Calu3 (cell line): ENCODE measurements around the gene SMARCA1. TPM values are rescaled to one million over a fixed set of nuclear protein-coding genes. Genes with fewer than 3 reads are reported as not detected.

Source experiments
- Bru-seq: library from RNA; stranded (reverse); fragments of 400-500 nt; gene quantifications from one replicate; lab custom pipeline; 2021; lab: Mats Ljungman, UMichigan
- BruChase-seq, 2 experiments: library from RNA; stranded (reverse); fragments of 400-500 nt; gene quantifications; one replicate each; lab custom pipeline; 2021; lab: Mats Ljungman, UMichigan
- BruUV-seq: library from RNA; stranded (reverse); fragments of 400-500 nt; replicated peaks from 2 replicates; lab custom pipeline; 2021; lab: Mats Ljungman, UMichigan
- CTCF ChIA-PET: fragments of 300-600 bp; sonication (Branson Sonifier 250); formaldehyde crosslinking; loops from one replicate; lab custom pipeline; 2022; ENCODE audit warnings: antibody characterized with exemption; lab: Charles Lee
- DNase-seq: peaks from one replicate; pipeline ENCODE4 v3.0.0; 2022
- H3K27ac Mint-ChIP-seq: one replicate; pipeline ENCODE4 v1.8.0; 2022; ENCODE audit warnings: mixed read lengths; ENCODE audit not compliant: unreplicated experiment
- H3K27me3 Mint-ChIP-seq: one replicate; pipeline ENCODE4 v1.8.0; 2022; ENCODE audit warnings: mixed read lengths; ENCODE audit not compliant: unreplicated experiment
- H3K36me3 Mint-ChIP-seq: one replicate; pipeline ENCODE4 v1.8.0; 2022; ENCODE audit warnings: mild to moderate bottlenecking, moderate library complexity, mixed read lengths; ENCODE audit not compliant: insufficient read depth, unreplicated experiment
- H3K4me1 Mint-ChIP-seq: one replicate; pipeline ENCODE4 v1.8.0; 2022; ENCODE audit warnings: mild to moderate bottlenecking, low read depth, mixed read lengths; ENCODE audit not compliant: unreplicated experiment
- H3K4me3 Mint-ChIP-seq: one replicate; pipeline ENCODE4 v1.8.0; 2022; ENCODE audit warnings: mild to moderate bottlenecking, low read depth, moderate library complexity, mixed read lengths; ENCODE audit not compliant: unreplicated experiment
- H3K9me3 Mint-ChIP-seq: one replicate; pipeline ENCODE4 v1.8.0; 2022; ENCODE audit warnings: low read depth, mixed read lengths; ENCODE audit not compliant: unreplicated experiment
- CTCF ChIP-seq: fragments of 200-600 bp; IDR thresholded peaks from one replicate; pipeline ENCODE4 v1.8.0; 2022; ENCODE audit warnings: antibody characterized with exemption; ENCODE audit not compliant: unreplicated experiment
- intact Hi-C: fragments of 100-400 bp; cut with micrococcal nuclease; formaldehyde crosslinking; loops from one replicate; pipeline ENCODE4 v1.10.0; 2022; ENCODE audit not compliant: unreplicated experiment
- long read RNA-seq: library from polyadenylated mRNA; stranded (forward); transcript quantifications from one replicate; pipeline ENCODE4 v2.0.0, GENCODE V29; 2022
- total RNA-seq: library from RNA; stranded (reverse); gene quantifications from 2 replicates; pipeline ENCODE4 v1.2.3, GENCODE V29; 2022

The SMARCA1 gene
- 10.1 and 11.0 TPM in 2 replicates for total RNA-seq
- Bru-seq, nascent RNA: percentile 52 among the genes with signal in this experiment
- percentile 53 among the genes with signal in this experiment for BruChase-seq, experiment 1, labeled RNA remaining after a 6-hour chase
- percentile 44 among the genes with signal in this experiment for BruChase-seq, experiment 2, labeled RNA remaining after a 2-hour chase
- long read RNA-seq, full-length matches to known transcripts: 15 of 17 reads
- long read RNA-seq, partial matches to known transcripts: 0 of 17 reads
- long read RNA-seq, other reads (novel, unspliced or antisense): 2 of 17 reads

- Mint-ChIP-seq H3K27ac (peak within 1 kb of the TSS; percentile 70), H3K36me3 (peaks cover 22% of the 10 kb centered on the region), H3K27me3 (peaks cover 14% of the 10 kb centered on the region), H3K9me3 (no peaks in the 10 kb centered on the region), H3K4me1 (no peaks in the 10 kb centered on the region), H3K4me3 (peak within 1 kb of the TSS; percentile 88)
- DNase-seq: peak; percentile 2
- intact Hi-C loops: no loop called here
- CTCF ChIA-PET: no interaction called here
- no TSS peak for BruUV-seq
- no peak for TF ChIP-seq CTCF
Measured at GRCh38 chrX:129523079-129523911, at the start of gene SMARCA1. TSS of gene SMARCA1 (minus strand) at chrX:129523490. CDS start at chrX:129523370, 120 bp downstream.

GRCh38 chrX:129572422-129572821, 49.1 kb upstream of the SMARCA1 start:
- no peak overlapping the region for H3K4me3 Mint-ChIP-seq
- CTCF ChIA-PET: no interaction called here
- no TSS peak for BruUV-seq
- no peak overlapping the region for H3K27ac Mint-ChIP-seq
- no peaks in the 10 kb centered on the region for H3K4me1 Mint-ChIP-seq
- no peak for DNase-seq
- intact Hi-C loops: no loop called here
- peaks cover 8% of the 10 kb centered on the region for H3K36me3 Mint-ChIP-seq
- no peaks in the 10 kb centered on the region for H3K9me3 Mint-ChIP-seq
- no peak for TF ChIP-seq CTCF
- no peaks in the 10 kb centered on the region for H3K27me3 Mint-ChIP-seq

- Mint-ChIP-seq H3K4me3 (no peak overlapping the region), H3K4me1 (no peaks in the 10 kb centered on the region), H3K27ac (no peak overlapping the region), H3K36me3 (peaks cover 8% of the 10 kb centered on the region), H3K27me3 (no peaks in the 10 kb centered on the region), H3K9me3 (no peaks in the 10 kb centered on the region)
- CTCF ChIA-PET: no interaction called here
- no TSS peak for BruUV-seq
- DNase-seq: no peak
- no peak for TF ChIP-seq CTCF
- intact Hi-C loops: no loop called here
Measured at GRCh38 chrX:129568349-129568748, 45.1 kb upstream of the SMARCA1 start.

GRCh38 chrX:129566073-129566472, 42.8 kb upstream of the SMARCA1 start:
- no TSS peak for BruUV-seq
- H3K9me3 Mint-ChIP-seq: no peaks in the 10 kb centered on the region
- H3K27ac Mint-ChIP-seq: no peak overlapping the region
- CTCF ChIA-PET: no interaction called here
- intact Hi-C loops: no loop called here
- no peak for DNase-seq
- no peaks in the 10 kb centered on the region for H3K4me1 Mint-ChIP-seq
- peaks cover 8% of the 10 kb centered on the region for H3K36me3 Mint-ChIP-seq
- no peak for TF ChIP-seq CTCF
- H3K27me3 Mint-ChIP-seq: no peaks in the 10 kb centered on the region
- no peak overlapping the region for H3K4me3 Mint-ChIP-seq
